DOHH2 (cell line): ENCODE results near the gene RFXANK.

Experiments
- CTCF ChIP-seq: fragments of 200-600 bp; sonication (generic); IDR thresholded peaks from one replicate; pipeline ENCODE4 v1.5.1; 2014; ENCODE audit warnings: antibody characterized with exemption, mild to moderate bottlenecking, low read depth, low read length; ENCODE audit not compliant: poor library complexity, severe bottlenecking
- EZH2phosphoT487 ChIP-seq: fragments of 200-600 bp; sonication (generic); IDR thresholded peaks from 2 replicates; pipeline ENCODE4 v1.6.1; 2017; ENCODE audit warnings: borderline replicate concordance, mild to moderate bottlenecking, antibody characterized with exemption, low read length, moderate library complexity, mixed read lengths

GRCh38 chr19:19179548-19180441, 12.3 kb upstream of the RFXANK start:
- TF ChIP-seq CTCF: no peak
- no peak for TF ChIP-seq EZH2phosphoT487
